Karpas-422 (cell line): Measurements from ENCODE around the gene PPM1E. TPM values are rescaled to one million over a fixed set of nuclear protein-coding genes. Genes with fewer than 3 reads are reported as not detected.

Source experiments
- DNase-seq: peaks from one replicate; pipeline ENCODE4 v3.0.0-alpha.2; 2015
- H2AFZ ChIP-seq: fragments of 200-600 bp; sonication (generic); 2 replicates; pipeline ENCODE4 v1.6.1; 2014; ENCODE audit warnings: antibody characterized with exemption, low read length, mixed read lengths
- H3K27ac ChIP-seq: fragments of 200-600 bp; sonication (generic); 2 replicates; pipeline ENCODE4 v1.5.1; 2014; ENCODE audit warnings: mild to moderate bottlenecking, low read length, moderate library complexity
- H3K27me3 ChIP-seq: fragments of 200-600 bp; sonication (generic); 2 replicates; pipeline ENCODE4 v1.6.1; 2014; ENCODE audit warnings: low read length, mixed read lengths
- H3K36me3 ChIP-seq: fragments of 200-600 bp; sonication (generic); 2 replicates; pipeline ENCODE4 v1.6.1; 2014; ENCODE audit warnings: low read length, mixed read lengths; ENCODE audit not compliant: insufficient read depth
- H3K4me1 ChIP-seq: fragments of 200-600 bp; sonication (generic); 2 replicates; pipeline ENCODE4 v1.6.1; 2014; ENCODE audit warnings: mild to moderate bottlenecking, low read length, mixed read lengths
- H3K4me2 ChIP-seq: fragments of 200-600 bp; sonication (generic); 2 replicates; pipeline ENCODE4 v1.6.1; 2014; ENCODE audit warnings: low read length, low read depth, mild to moderate bottlenecking; ENCODE audit not compliant: poor library complexity, severe bottlenecking
- H3K4me3 ChIP-seq: fragments of 200-600 bp; sonication (generic); 2 replicates; pipeline ENCODE4 v1.5.1; 2014; ENCODE audit warnings: mild to moderate bottlenecking, antibody characterized with exemption, low read length, mixed read lengths
- H3K79me2 ChIP-seq: fragments of 200-600 bp; sonication (generic); 2 replicates; pipeline ENCODE4 v1.6.1; 2014; ENCODE audit warnings: mild to moderate bottlenecking, low read length, mixed read lengths
- H3K9ac ChIP-seq: fragments of 200-600 bp; sonication (generic); 2 replicates; pipeline ENCODE4 v1.6.0; 2014; ENCODE audit warnings: low read length
- H3K9me2 ChIP-seq: fragments of 200-600 bp; sonication (generic), shearing (Covaris generic); replicated peaks from 2 replicates; pipeline ENCODE4 v1.6.0; 2014; ENCODE audit warnings: mild to moderate bottlenecking, low read length, moderate library complexity; ENCODE audit not compliant: insufficient read depth
- H3K9me3 ChIP-seq: fragments of 300-700, 200-600 bp; sonication (generic); 2 replicates; pipeline ENCODE4 v1.6.1; 2014; ENCODE audit warnings: low read length, mixed read lengths
- H4K20me1 ChIP-seq: fragments of 200-600 bp; sonication (generic); 2 replicates; pipeline ENCODE4 v1.6.1; 2014; ENCODE audit warnings: mild to moderate bottlenecking, antibody characterized with exemption, low read length, low read depth; ENCODE audit not compliant: insufficient read depth
- total RNA-seq: library from RNA; depleted of rRNA; stranded (reverse); fragments of >200 nt; shearing (Covaris generic); gene quantifications from 2 replicates; pipeline ENCODE4 v1.2.3, GENCODE V29; 2014; ENCODE audit warnings: low replicate concordance

The PPM1E gene
- total RNA-seq, 1 experiment from 2014 or later: 0.56 TPM

DNA sequence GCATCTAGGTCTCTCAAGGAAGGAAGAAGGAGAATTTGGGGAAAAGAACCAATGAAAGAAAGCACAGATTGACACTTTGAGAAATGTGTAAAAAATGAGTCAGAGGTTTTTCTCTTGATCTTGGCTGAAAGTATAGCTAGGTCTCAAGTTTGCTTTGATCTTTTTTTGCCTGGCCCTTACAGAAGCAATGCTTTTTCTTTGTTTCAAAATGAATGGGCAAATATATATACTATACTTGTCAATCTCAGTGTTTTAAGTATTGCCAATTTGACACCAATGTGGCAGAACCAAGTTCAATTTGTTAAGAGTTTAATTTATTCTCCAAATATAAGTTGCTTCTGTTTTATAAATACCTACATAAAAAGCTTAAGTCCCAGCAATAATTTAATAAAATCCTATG is 119.6 kb downstream of the PPM1E start:
- H3K4me3 ChIP-seq: no peak overlapping the region

DNA sequence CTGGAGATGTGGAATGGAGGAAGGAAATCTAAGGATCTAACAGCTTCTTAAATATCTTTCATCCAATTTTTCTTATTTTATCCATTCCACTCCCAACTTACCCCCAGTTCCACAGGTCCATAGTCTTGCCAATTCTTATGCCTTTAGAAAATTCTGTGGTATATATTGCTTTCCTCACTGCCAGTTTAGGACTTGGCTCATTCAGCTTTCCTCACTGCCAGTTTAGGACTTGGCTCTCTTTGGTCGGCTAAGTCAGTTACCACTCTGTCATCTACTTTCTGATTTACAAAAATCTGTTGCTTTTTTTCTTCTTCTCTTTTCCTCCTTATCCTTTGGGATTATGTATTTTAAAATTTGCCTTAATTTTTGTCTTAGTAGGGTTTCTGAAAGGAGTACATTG is 128.5 kb downstream of the PPM1E start:
- H3K4me3 ChIP-seq: no peak overlapping the region
- no peaks in the 10 kb centered on the region for H3K36me3 ChIP-seq
- H2AFZ ChIP-seq: no peak overlapping the region
- no peaks in the 10 kb centered on the region for H3K27me3 ChIP-seq
- H3K9me2 ChIP-seq: no peaks in the 10 kb centered on the region
- no peak overlapping the region for H3K27ac ChIP-seq
- H4K20me1 ChIP-seq: no peaks in the 10 kb centered on the region
- no peaks in the 10 kb centered on the region for H3K4me1 ChIP-seq
- H3K79me2 ChIP-seq: no peaks in the 10 kb centered on the region
- no peak overlapping the region for H3K4me2 ChIP-seq
- no peak overlapping the region for H3K9ac ChIP-seq
- no peaks in the 10 kb centered on the region for H3K9me3 ChIP-seq
- DNase-seq: no peak

More for the DNA sequence above, 119.6 kb downstream of the PPM1E start:
- no peaks in the 10 kb centered on the region for H3K79me2 ChIP-seq
- no peaks in the 10 kb centered on the region for H3K9me3 ChIP-seq
- no peaks in the 10 kb centered on the region for H3K4me1 ChIP-seq
- H3K9me2 ChIP-seq: no peaks in the 10 kb centered on the region
- H3K27ac ChIP-seq: no peak overlapping the region
- H3K27me3 ChIP-seq: no peaks in the 10 kb centered on the region
- no peak overlapping the region for H3K4me2 ChIP-seq
- DNase-seq: no peak
- H2AFZ ChIP-seq: no peak overlapping the region
- H3K9ac ChIP-seq: no peak overlapping the region
- no peaks in the 10 kb centered on the region for H3K36me3 ChIP-seq
- no peaks in the 10 kb centered on the region for H4K20me1 ChIP-seq

DNA sequence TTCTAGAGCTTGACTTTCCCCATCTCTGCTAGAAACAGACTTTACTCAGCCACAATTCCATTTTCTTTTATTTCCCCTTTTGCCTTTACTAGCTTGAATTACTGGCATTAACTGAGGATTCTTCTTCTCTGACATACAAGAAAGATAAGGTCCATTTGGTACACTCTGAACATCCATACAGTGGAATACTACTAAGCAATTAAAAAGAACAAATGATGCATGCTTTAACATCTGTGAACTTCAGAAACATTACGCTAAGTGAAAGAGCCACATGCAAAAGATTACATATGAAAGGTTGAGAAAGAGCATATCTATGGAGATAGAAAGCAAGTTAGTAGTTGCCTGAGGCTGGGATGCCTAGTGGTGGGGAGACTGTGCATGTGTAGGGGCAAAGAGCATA is 130.9 kb downstream of the PPM1E start:
- Histone ChIP-seq H3K4me3 (no peak overlapping the region), H2AFZ (no peak overlapping the region), H3K27ac (no peak overlapping the region), H3K4me2 (no peak overlapping the region), H3K36me3 (no peaks in the 10 kb centered on the region), H4K20me1 (no peaks in the 10 kb centered on the region), H3K9me2 (no peaks in the 10 kb centered on the region), H3K9ac (no peak overlapping the region), H3K27me3 (no peaks in the 10 kb centered on the region), H3K79me2 (no peaks in the 10 kb centered on the region), H3K9me3 (no peaks in the 10 kb centered on the region), H3K4me1 (no peaks in the 10 kb centered on the region)
- DNase-seq: no peak

DNA sequence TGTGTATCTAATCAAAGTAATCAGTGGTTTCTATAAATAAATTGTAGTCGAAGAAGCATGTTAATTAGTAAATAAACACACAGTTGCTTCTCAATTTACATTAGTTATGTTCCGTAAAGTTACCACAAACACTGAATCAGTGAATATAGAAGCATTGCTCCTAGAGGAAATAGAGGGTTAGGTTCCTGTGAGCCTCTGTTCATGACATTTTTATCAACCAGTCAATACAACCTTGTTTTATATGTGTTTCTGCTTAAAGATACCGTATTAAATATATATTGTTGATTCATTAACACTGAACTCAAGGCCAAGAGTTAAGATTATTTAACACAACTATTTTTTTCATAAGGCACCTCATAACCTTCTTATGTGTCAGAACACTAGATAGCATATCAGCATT is 134.3 kb downstream of the PPM1E start:
- DNase-seq: no peak
- H3K79me2 ChIP-seq: no peaks in the 10 kb centered on the region

DNA sequence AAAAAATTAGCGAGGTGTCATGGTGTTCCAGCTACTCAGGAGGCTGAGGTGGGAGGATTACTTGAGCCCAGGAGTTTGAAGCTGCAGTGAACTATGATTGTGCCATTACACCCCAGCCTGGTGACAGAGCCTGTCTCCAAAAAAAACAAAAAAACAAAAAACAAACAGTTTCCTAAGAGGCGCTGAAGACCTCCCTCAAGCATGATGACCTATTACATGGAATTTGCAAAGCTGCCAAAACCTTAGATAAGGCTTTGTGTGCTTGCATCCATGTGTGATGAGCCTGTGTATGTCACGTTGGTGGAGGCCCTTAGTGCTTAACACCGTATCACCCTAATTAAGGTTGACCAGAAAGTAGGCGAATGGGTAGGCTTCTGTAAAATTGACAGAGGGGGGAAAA is 143.5 kb downstream of the PPM1E start:
- Histone ChIP-seq H3K9ac (no peak overlapping the region), H3K79me2 (no peaks in the 10 kb centered on the region), H3K36me3 (no peaks in the 10 kb centered on the region), H3K27me3 (no peaks in the 10 kb centered on the region), H3K27ac (no peak overlapping the region), H2AFZ (no peak overlapping the region), H3K9me3 (no peaks in the 10 kb centered on the region), H3K9me2 (no peaks in the 10 kb centered on the region), H3K4me1 (no peaks in the 10 kb centered on the region), H4K20me1 (no peaks in the 10 kb centered on the region), H3K4me3 (no peak overlapping the region), H3K4me2 (no peak overlapping the region)
- DNase-seq: no peak

More for the DNA sequence above, 134.3 kb downstream of the PPM1E start:
- Histone ChIP-seq H3K4me1 (no peaks in the 10 kb centered on the region), H4K20me1 (no peaks in the 10 kb centered on the region), H2AFZ (no peak overlapping the region), H3K9ac (no peak overlapping the region), H3K27me3 (no peaks in the 10 kb centered on the region), H3K36me3 (no peaks in the 10 kb centered on the region), H3K27ac (no peak overlapping the region), H3K4me3 (no peak overlapping the region), H3K9me3 (no peaks in the 10 kb centered on the region), H3K9me2 (no peaks in the 10 kb centered on the region), H3K4me2 (no peak overlapping the region)

DNA sequence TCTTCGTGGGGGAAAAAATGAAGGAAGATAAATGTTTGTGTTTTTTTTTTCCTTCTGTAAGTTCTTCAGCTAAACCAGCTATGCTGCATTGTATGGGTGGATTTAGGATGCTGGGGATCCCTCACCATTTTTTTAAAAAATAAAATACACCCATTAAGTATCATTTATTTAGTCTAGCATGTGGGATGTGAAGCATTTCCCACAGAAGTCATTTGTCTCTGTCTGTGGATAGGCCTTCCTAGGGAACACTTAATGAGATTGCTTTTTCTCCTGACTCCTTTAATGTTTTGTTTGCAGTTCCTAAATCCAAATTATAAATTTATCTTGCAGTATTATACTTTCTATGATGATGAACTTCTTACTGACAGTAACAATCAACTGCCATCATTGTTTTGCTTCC is 146.7 kb downstream of the PPM1E start:
- Histone ChIP-seq H3K36me3 (no peaks in the 10 kb centered on the region), H3K27ac (no peak overlapping the region), H3K4me3 (no peak overlapping the region), H3K9me3 (no peaks in the 10 kb centered on the region; the same call in 1 of the 2 replicates), H3K27me3 (no peaks in the 10 kb centered on the region), H4K20me1 (no peaks in the 10 kb centered on the region), H3K4me1 (no peaks in the 10 kb centered on the region), H3K9me2 (no peaks in the 10 kb centered on the region), H3K79me2 (no peaks in the 10 kb centered on the region), H3K4me2 (no peak overlapping the region), H2AFZ (no peak overlapping the region), H3K9ac (no peak overlapping the region)
- DNase-seq: no peak

DNA sequence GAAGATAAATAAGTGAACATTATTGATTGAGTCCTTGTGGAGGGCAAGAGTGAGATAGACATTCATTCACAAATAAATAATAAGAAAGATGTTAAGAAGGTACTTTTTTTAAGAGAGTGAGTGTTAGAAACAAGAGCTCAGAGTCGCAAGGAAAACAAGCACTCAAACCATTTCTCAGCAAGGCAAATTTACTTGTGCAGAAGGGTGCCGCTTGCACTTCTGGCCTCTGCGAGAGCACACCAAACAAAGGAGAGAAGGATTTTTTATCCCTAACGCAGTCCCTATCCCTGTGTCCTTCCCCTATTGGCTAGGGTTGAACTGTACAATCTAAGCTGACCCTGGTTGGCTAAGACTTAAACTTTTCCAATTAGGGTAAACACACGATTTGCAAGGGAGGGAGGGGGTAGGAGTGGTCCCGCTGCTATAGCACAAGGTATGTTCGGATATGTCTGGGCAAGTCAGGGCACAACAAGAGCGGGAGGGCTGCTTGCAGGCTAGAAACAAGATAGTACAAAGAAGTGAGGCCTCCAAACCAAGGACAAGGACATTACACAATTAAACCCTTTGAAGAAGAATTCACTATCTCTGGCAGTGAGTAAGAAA is 156.2 kb downstream of the PPM1E start:
- Histone ChIP-seq H4K20me1 (no peaks in the 10 kb centered on the region), H3K4me2 (no peak overlapping the region), H3K79me2 (no peaks in the 10 kb centered on the region), H3K4me3 (no peak overlapping the region), H3K36me3 (no peaks in the 10 kb centered on the region), H3K9me3 (peaks cover 9% of the 10 kb centered on the region), H3K9ac (no peak overlapping the region), H2AFZ (no peak overlapping the region), H3K9me2 (no peaks in the 10 kb centered on the region), H3K4me1 (no peaks in the 10 kb centered on the region), H3K27me3 (no peaks in the 10 kb centered on the region), H3K27ac (no peak overlapping the region)
- DNase-seq: no peak

DNA sequence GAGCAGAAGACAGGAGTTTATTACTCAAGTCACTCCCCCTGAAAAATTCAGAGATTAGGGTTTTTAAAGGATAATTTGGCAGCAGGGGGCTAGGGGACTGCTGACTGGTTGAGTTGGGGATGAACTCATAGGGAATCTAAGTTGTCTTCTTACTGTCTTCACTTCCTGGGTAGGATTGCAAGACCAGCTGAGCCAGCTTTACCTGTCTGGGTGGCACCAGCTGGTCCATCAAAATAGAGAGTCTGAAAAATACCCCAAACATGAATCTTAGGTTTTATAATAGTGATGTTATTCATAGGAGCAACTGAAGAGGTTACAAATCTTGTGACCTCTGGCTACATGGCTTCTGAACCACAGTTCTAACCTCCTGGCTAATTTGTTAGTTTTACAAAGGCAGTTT is 157.9 kb downstream of the PPM1E start:
- Histone ChIP-seq H2AFZ (no peak overlapping the region), H3K4me1 (no peaks in the 10 kb centered on the region), H3K27me3 (no peaks in the 10 kb centered on the region), H3K27ac (no peak overlapping the region), H3K9me2 (no peaks in the 10 kb centered on the region), H3K4me2 (no peak overlapping the region), H3K9ac (no peak overlapping the region), H3K36me3 (no peaks in the 10 kb centered on the region), H4K20me1 (no peaks in the 10 kb centered on the region), H3K79me2 (no peaks in the 10 kb centered on the region), H3K4me3 (no peak overlapping the region), H3K9me3 (peaks cover 9% of the 10 kb centered on the region)
- no peak for DNase-seq
